Omental fat pad (tissue), 4 donors: Measurements from ENCODE around the gene PPP1R26. TPM values are rescaled to one million over a fixed set of nuclear protein-coding genes. Genes with fewer than 3 reads are reported as not detected.
"Not testable (repeated sequence)": the region's sequence is repeated elsewhere in the genome, so short reads cannot be mapped to it uniquely, and the experiment has no call there.

Source experiments
- ATAC-seq: fragments of 150-250 bp; one replicate; pipeline ENCODE4 v1.9.1; 2016; ENCODE audit warnings: mild to moderate bottlenecking, moderate library complexity; ENCODE audit not compliant: low FRiP score
- DNase-seq: peaks from one replicate; pipeline ENCODE4 v3.0.0-alpha.2; 2019; ENCODE audit warnings: low spot score
- CTCF ChIP-seq, 3 donors: fragments of 450-650 bp; IDR thresholded peaks; one replicate each; pipeline ENCODE4 v1.5.1; 2016 to 2017; ENCODE audit warnings: antibody characterized with exemption in 3 of 3, mild to moderate bottlenecking in 3 of 3, moderate library complexity in 2 of 3
- total RNA-seq, 4 donors: library from RNA; depleted of rRNA; stranded (reverse); fragments of >200 nt; gene quantifications; one replicate each; pipeline ENCODE4 v1.1.0, GENCODE V29; 2016

The PPP1R26 gene
- total RNA-seq, 4 donors from 2014 or later, result 7.3 to 11.3 (median 10.9) TPM

GRCh38 chr9:135455401-135456030 is 24.1 kb upstream of the PPP1R26 start:
- no peak for ATAC-seq
- TF ChIP-seq CTCF (IDR thresholded peaks at IDR 0.05), result no peak
- no peak for DNase-seq

GRCh38 chr9:135456436-135457104 is 23.0 kb upstream of the PPP1R26 start:
- no peak for ATAC-seq
- DNase-seq, result no peak
- no peak for TF ChIP-seq CTCF (IDR thresholded peaks at IDR 0.05)

GRCh38 chr9:135458478-135458877 is 21.1 kb upstream of the PPP1R26 start:
- not testable (repeated sequence) for ATAC-seq, DNase-seq

GRCh38 chr9:135461936-135462335 is 17.6 kb upstream of the PPP1R26 start:
- no peak for DNase-seq
- no peak for TF ChIP-seq CTCF (IDR thresholded peaks at IDR 0.05)
- no peak for ATAC-seq

- ATAC-seq, result peak; percentile 54
- no peak for TF ChIP-seq CTCF (IDR thresholded peaks at IDR 0.05)
- no peak for DNase-seq
These were observed 16.4 kb upstream of the PPP1R26 start for GRCh38 chr9:135463140-135463539.

GRCh38 chr9:135464181-135464580 is 15.4 kb upstream of the PPP1R26 start:
- ATAC-seq (no peak), DNase-seq (no peak)
- TF ChIP-seq CTCF (IDR thresholded peaks at IDR 0.05), result no peak

- ATAC-seq (peak; percentile 65), DNase-seq (no peak)
- no peak for TF ChIP-seq CTCF (IDR thresholded peaks at IDR 0.05)
These were observed 10.6 kb upstream of the PPP1R26 start for GRCh38 chr9:135468854-135469521.
